Kasumi-1 (cell line): ENCODE data around the gene LRIT2.

Source experiments
- DNase-seq, 2 experiments: peaks; one replicate each; lab custom pipeline; 2025; lab: John Stamatoyannopoulos, UW

Gene LRIT2

GRCh38 chr10:84225427-84226173 lies at the start of gene LRIT2:
LRIT2 (minus strand) TSS chr10:84225544; CDS start chr10:84225520, 24 bp downstream.
- DNase-seq = no peak

GRCh38 chr10:84270708-84271107 lies 45.4 kb upstream of the LRIT2 start:
- DNase-seq = no peak

- DNase-seq = no peak
Observed at GRCh38 chr10:84269773-84270172, 44.4 kb upstream of the LRIT2 start.

- no peak for DNase-seq
Observed at GRCh38 chr10:84269162-84269561, 43.8 kb upstream of the LRIT2 start.

- DNase-seq = peak; percentile 23 to 45
Observed at GRCh38 chr10:84267503-84268126, 42.3 kb upstream of the LRIT2 start.

GRCh38 chr10:84265418-84265817 lies 40.1 kb upstream of the LRIT2 start:
- DNase-seq = no peak

GRCh38 chr10:84264611-84265141 lies 39.3 kb upstream of the LRIT2 start:
- DNase-seq = peak; percentile 82 to 89

- DNase-seq = no peak
Observed at GRCh38 chr10:84263716-84264115, 38.4 kb upstream of the LRIT2 start.

- DNase-seq = no peak
Observed at GRCh38 chr10:84262190-84262956, 37.0 kb upstream of the LRIT2 start.

- DNase-seq = no peak
Observed at GRCh38 chr10:84261236-84261915, 36.0 kb upstream of the LRIT2 start.

GRCh38 chr10:84258034-84258695 lies 32.8 kb upstream of the LRIT2 start:
- DNase-seq = no peak

- DNase-seq = no peak
Observed at GRCh38 chr10:84257343-84258020, 32.1 kb upstream of the LRIT2 start.

GRCh38 chr10:84256510-84257342 lies 31.4 kb upstream of the LRIT2 start:
- DNase-seq = no peak

GRCh38 chr10:84254552-84255478 lies 29.5 kb upstream of the LRIT2 start:
- DNase-seq = no peak

GRCh38 chr10:84248794-84249193 lies 23.4 kb upstream of the LRIT2 start:
- no peak for DNase-seq

- DNase-seq = no peak
Observed at GRCh38 chr10:84247496-84247895, 22.2 kb upstream of the LRIT2 start.

GRCh38 chr10:84244651-84245270 lies 19.4 kb upstream of the LRIT2 start, which contains the start of gene RGR:
RGR (plus strand) TSS chr10:84245053; CDS start chr10:84245091, 38 bp downstream.
- DNase-seq = no peak

- no peak for DNase-seq
Observed at GRCh38 chr10:84243759-84244158, 18.4 kb upstream of the LRIT2 start.
